HG03432 (cell line): ENCODE measurements around the gene HSPB7.
"Not testable (repeated sequence)": the region's sequence is repeated elsewhere in the genome, so short reads cannot be mapped to it uniquely, and the experiment has no call there.

Experiments
- ATAC-seq: cut with Tn5 transposase; IDR thresholded peaks from one replicate; pipeline ENCODE4 v1.9.1; 2021; ENCODE audit warnings: mild to moderate bottlenecking, moderate library complexity; ENCODE audit not compliant: unreplicated experiment

The HSPB7 gene

DNA sequence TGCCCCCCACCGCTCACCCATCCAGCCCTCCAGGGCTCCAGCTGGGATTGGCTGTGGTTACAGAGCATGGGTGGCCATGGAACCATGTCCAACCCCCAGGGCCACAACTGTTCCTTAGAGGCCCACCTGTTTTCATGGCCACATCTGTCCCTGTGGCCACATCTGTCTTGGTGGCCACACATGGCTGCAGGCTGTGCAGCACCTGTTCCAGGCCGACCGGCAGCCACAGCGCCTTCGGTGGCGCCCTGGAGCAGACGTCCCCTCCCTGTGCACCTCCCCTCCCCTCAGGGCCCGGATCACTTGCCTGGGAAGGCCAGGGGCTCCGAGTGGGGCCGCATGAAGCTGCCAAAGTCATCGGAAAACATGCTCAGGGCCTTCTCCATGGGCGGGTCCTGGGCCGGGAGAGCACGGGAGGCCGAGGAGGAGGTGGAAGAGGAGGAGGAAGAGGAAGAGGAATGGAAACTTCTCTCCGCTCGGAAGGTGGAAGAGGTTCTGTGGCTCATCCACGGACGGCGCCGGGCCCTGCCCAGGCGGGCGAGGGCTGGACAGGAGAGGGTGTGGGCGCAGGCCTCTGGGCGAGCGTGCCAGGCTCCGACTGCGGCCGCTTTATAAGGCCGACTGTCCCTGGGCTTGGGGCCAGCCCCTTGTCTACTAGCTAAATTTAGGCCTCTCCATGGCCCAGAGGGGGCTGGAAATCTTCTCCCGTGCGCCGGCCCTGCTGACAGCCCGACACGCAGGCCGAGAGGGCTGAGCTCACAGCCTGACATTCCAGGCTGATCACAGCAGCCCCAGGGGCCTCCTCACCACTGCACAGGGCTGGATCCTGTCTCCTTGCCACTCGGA is at the start of gene HSPB7:
Gene HSPB7, minus strand, starts transcription at position 583 of the 843 bp plus-strand sequence. Its CDS starts 80 bp downstream, at position 503.
- ATAC-seq: no peak

DNA sequence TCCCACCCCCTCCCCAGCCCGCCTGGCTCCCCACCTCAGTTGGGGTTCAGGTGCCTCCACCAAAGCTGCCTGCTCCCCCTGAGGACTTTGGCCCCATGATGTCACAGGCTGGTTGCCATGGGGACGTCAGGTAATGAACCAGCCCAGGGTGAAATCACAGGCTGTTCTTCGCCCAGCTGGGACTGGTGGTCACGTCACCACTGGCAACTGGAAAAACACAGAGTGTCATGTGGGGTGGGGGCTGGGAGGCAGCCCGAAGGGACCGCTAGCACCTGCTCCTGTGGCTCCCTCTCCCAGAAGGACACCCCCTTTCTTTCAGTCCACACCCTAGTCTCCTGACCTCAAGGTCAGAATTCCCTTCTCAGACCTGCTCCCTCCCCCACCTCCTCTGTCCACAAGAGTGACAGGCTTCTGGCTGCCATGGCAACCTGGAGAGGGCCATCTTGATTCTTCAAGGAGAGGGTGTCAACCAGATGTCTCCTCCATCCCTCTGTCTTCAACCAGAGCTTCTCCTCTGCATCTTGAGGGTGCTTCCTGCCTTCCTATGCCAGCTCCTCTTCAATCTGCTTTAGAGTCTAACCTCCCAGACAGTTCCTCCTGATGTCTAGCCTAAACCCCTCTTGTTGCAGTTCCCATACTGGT is 49.4 kb upstream of the HSPB7 start:
- no peak for ATAC-seq

DNA sequence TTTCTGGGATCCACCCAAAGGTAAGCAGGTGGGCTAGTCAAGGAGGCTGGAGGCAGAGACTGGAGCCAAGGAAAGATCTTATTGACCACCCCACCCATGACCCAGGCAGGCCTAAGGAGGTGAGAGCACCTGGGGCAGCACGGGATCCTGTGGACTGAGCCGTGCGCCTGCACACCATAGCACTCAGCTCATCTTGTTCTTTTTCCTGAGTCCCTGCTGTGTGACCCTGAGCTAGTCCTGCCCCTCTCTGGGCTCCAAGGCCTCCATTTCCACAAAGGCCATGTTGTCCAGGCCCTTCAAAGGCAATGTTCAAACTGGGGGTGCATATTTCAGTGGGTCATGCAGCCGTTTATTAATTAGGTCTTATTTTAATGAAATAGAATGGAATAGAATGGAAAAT is 48.4 kb upstream of the HSPB7 start:
- no peak for ATAC-seq

DNA sequence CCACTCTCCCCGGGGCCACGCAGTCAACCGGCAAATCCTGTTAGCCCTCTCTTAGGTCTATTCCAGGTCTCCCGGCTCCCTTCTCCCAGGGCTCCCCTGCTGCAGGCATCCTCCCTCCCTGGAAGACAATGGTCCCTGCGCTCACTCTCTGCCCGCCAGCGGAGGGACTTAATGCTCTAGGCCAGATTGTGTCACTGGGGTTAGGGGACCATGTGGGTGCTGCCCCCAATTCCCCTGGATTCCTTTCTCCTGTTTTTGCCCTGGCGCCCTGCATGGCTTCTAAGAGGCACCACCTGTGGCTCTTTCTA is 47.4 kb upstream of the HSPB7 start:
- no peak for ATAC-seq

DNA sequence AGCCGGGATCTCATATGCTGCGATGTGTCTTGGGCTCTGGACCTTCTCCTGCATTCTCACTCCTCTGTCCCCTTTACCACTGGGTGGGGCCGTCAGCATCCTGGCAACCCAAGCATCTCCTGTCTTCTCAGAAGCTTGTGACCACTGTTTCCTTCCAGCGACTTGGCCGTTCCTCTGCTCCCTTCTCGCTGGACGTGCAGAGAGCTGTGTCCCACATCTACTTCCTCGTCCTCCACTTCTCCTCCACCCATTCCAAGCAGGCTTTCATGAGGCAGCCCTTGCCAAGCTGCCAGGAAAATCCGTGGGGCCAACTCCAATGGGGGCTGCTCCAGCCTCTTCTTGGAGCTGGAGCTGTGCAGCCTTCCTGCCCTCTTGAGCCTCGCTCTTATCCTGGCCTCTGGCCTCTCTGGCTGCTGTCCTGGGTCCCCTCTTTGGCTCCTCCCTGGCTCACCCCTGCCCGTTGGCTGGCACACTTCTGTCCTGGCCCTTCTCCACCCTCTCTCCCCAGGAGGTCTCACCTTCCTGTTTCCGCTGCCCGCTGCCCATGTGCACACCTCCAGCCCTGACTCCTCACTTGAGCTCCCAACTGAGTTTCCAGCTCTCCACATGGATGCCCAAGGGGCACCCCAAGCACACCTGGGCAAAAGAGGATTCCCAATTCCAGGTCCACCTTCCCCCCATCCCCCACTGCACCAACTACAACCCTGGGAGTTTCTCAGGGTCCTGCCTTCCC is 46.9 kb upstream of the HSPB7 start:
- no peak for ATAC-seq

DNA sequence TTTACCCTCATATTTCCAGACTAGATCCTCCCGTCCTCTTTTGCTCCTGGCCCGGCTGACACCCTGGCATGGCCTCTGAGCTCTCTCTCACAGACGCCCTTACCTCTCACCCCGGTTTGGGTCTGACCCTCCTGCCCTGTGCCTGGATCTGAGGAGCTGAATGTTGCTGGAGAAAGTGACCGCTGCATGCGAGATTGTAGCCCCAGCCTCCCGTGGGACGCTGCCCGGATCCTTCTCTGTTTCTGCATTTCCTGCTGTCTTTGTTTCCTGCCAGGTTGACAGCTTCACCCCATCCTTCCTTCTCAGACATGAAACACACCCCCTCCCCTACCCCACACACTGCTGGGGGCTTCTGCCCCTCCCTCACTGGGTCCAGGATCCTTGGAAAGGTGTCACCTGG is 46.1 kb upstream of the HSPB7 start:
- ATAC-seq: no peak

DNA sequence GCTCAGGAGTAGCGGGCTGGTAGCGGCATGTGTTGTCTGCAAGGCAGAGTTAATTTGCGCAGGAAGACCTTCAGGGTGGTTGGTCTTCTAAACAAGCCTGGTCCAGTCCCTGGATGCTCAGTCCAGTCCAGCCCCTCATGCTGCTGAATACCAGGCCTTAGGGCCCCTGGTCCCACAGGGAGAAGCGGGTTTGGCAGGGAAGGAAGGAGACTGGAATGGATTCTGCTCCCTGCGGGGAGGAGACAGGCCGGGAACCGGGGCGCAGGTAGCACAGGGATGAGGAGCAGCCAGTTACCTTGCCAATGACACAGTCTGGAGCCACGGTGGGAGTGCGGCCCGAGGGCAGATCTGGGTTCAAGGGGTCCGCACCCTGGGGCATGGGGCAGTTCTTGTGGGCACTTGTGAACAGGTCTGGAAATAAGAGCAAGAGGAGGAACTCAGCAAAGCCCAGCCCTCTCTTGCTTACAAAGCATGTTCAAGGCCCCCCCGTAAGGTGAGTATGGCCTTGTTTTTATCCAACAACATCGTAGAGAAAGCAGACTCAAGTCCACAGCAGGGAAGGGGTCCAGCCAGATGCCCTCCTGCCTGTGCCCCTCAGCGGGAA is 45.5 kb upstream of the HSPB7 start:
- ATAC-seq: no peak

DNA sequence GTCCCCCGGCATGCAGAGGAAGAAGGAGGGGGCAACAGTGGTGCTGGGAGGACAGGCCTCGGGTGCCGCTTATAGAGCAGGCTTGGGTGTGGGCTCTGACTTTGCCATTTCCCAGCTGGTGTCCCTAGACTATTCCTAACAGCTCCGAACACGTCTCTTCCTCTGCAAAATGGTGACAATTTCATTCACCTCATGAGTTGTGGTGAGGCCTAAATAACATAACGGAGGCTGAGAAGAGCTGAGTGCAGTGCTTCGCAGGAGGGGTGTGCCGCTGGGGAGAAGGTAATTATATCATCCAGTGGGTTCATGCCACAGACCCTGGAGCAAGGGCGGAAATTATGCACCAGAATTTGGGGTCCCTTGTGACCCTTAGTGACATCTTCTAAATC is 44.8 kb upstream of the HSPB7 start:
- not testable (repeated sequence) for ATAC-seq

DNA sequence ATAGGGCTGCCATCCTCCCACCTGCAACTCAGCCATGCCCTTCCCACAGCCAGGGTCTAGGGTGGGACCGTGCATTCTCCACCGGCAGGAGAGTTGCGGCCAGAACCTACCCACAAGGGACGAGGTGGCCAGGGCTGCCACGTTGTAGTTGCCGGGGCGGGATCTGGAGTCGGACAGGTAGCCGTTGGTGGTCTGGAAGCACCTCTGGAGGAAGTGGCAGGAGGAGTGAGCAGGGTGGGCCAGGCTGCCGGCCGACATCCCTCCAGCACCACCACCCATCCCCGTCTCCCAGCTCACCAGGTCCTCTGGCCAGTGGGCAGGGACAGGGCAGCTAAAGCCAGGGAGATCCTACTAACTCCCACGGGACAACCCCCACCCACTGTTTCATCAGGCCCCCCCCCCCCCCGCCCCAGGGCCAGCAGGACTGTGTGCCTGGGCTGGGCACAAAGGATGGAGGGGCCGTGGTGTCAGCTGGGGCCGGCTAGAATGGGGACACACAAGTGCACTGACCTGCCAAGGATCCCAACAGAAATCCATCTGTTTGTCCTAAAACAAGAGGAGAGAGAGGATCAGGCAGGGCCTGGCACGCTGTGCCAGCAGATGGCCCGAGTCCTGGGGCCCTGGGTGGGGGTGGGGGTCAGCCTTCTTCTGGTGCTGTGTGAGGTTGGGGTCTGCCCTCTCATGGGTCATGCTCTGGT is 44.3 kb upstream of the HSPB7 start:
- not testable (repeated sequence) for ATAC-seq

DNA sequence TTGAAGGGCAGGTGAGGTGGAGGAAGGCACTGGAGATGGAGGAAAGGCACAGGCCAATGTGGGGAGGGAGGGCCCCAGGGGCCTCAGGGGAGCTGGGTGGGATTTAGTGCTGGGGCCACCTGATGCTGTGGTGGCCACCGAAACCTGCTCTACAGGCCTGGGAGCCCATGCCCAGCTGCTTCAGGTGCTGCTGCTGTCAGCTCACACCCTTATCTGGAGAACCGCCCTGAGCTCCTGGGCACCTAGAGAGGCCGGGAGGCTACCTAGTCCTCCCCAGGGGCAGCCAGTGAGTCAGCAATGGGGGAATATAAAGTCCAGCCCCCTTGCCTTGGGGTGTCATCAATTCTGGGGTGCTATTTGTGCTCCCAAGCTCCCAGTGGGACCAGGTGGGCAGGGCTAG is 43.4 kb upstream of the HSPB7 start:
- no peak for ATAC-seq

DNA sequence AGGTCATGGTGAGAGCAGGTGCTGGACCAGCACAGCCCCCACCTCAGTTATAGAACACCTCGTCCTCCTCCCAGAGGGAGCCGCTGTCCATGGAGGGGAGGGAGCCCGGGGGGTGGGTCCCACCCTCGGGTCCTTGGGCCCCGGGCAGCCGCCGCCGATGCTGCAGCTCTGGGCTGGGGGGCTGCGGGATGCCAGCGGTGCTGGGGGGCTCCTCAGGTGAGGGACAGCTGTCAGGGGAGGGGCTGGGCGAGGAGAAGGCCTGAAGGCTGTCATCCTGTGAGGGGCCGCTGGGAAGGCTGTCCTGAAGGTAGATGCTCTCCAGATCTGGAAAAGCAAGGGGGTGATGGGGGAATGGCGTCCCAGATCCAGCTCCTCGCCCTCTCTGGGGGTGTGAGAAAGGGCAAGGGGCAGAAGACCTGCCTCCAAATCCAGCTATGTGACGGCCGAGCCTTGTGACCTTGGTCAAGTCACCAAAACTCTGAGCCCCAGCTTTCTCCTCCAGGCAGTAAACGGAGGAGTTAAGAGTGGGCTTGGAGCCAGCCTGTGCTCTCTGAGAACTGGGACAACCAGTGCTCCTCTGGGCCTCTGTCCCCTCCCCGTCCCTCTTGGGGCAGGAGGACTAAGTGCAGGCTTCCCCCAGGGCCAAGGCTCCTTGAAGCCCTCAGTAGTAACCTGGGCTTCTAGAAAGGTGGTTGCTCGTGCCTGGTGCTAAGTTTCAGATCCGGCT is 40.7 kb upstream of the HSPB7 start:
- not testable (repeated sequence) for ATAC-seq

DNA sequence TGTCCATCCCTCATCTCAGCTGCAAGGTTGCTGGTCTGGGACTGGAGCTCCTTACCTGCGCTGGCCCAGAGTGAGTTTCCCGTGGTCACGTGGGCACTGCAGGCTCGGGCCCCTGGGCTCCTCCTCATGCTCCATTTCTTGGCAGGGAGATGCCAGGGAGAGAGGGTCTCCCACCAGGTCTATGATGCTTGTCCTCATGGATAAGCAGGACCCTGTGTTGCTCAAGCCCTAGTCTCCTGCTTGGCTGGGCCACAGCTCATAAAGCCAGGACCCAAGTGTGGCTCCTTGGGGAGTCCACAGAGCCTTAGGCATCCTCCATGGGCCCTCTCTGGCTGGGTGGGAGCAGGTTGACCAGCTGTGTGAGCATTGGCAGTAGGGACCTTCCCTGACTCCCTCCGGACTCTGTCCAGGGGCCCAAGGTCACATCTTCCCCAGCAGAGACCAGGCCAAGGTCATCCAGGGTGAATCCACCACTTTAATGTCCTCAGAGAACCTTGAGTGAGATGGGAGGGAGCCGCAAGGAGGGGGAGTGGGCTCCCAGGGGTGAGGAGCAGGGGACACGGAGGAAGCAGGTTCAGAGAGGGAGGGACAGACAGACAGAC is 39.6 kb upstream of the HSPB7 start:
- ATAC-seq: not testable (repeated sequence)

DNA sequence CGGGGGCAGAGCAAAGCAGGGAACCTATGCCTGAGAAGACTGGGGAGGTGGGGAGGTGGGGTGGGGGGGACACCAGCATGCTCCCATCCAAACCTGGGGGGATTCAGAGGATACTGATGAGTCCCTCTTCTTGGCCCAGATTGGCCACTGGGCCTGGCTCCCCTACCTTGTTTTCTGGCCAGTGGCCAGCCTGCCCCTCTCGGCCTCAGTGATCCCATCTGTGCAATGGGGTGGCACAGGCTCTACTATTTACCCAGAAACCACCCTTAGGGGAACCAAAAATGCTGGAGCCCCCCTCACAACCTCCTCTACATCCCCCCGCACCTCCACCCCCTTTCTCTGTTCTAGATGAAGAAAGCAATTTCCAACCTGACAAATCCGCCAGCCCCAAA is 38.7 kb upstream of the HSPB7 start:
- ATAC-seq: not testable (repeated sequence)

DNA sequence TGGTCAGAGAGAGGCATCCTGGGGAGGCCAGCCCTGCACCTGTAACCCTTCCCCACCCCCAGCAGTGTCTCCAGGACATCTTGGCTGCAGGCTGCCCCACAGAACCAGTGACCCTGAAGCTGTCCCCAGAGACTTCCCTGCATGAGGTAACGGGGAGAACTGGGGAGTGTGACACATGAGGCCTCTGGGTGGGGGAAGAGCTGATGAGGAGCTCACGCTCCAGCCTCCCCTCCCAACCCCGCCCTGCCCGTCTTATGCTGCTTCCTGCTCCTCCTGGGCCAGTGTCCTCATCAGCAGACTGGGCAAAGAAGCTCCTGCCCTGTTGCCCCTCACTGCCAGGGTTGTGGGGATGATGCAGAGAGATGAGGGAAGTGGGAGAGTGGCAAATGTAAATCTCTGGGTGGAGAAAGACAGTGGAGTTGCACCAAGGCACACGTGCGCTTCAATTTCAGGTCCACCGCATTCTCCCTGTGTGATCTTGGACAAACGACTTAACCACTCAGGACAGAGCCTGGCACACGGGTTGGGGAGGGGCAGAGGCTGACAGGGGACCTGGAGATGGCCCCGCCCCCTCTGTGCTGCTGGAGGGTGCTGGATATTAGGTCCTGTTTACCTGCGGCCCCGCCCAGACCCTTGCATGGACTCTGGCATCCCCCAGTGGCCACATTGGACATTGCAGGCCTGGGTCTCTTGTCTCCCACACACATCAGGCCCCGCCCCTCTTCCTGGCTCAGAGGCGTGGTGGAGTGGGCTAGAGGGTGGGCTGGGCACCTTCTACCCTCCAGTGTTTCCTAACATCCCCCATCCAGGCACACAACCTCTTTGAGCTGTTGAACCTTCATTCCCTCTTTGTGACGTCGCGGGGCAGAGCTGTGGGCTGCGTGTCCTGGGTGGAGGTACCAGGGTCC is 38.0 kb upstream of the HSPB7 start:
- ATAC-seq: no peak

DNA sequence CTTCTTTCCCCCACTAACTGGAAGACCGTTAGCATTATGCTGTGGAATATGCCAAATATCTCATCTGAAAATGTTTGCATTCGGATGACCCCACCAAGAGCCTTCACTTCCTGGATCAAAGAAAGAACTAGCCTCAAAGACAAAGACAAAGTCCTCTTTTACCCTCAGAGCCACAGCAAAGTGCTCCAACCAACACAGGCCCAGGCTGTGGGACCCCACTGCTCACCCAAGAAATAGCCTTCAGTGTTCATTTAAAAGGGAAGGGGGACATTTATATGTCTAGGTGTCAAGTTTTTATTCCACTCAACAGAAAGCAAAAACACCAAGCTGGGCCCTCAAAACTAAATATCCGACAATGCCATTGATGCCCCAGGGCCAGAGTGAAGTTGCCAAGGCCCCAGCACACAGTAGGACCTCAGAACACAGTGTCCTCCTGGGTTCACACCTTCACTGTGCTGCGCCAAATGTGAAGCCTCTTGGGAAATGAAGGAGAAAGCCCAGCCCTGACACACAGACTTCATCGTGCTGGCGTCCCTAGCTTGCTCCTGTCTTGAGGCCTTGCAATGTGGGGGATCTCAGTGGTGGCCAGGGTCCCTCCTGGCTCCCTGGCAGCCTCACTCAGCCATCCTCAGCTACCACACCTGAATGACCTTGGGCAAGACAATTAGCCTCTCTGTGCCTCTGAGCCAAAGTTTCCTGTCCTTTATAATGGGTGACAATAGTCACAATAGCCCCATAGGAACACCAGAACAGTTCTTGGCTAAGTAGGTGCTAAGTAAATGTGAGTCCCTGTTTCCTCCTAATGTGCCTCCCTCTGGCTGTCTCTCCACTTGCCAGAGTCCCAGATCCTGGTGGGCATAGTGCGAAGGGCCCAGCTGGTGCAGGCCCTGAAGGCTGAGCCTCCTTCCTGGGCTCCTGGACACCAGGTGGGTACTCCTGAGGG is 37.0 kb upstream of the HSPB7 start:
- no peak for ATAC-seq

DNA sequence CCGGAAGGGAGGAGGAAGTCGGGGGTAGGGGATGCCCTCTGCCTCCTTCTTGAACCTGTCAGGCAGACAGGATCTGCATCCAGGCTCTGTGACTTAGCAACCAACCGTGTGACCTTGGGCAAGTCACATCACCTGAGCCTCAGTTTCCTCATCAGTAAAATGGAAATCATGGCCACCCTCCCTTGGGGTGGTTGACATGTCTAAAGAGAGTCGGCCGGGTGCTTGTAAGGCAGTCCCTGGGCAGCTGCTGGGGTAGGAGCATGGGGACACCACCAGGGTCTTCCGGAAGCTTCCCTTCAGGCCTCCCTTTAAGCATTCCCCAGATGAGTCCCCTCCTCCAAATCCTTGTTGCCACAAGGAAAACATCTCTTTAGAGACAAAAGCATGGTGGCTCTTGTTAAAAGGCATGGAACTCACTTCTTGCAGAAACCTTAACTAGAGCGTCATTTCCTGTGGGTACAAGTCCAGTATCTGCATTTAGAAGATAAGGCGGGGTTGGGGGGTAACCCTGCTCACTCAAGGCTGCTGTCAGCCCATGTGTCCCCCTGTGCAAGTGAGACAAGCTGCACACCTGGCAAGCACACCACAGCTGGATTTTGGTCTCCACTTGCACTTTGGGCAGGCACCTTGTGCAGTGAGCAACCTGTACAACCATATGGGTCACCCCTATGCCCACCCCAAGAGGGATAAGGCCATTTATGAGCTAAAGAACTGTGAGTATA is 36.1 kb upstream of the HSPB7 start:
- ATAC-seq: no peak

DNA sequence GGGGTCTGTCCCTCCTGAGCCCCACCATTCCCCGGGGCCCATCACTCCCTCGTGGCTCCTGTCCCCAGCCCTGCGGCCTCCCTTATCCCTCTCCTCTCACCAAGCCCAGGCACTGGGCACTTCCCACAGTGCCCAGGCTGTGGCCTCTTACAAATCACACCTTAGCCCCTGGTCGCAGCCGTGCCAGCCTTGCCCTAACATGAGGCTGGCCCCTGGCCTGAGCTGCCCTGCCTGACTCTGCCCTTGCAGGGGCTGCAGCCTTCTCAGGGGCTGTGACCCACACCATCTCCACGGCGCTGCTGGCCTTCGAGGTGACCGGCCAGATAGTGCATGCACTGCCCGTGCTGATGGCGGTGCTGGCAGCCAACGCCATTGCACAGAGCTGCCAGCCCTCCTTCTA is 34.1 kb upstream of the HSPB7 start:
- not testable (repeated sequence) for ATAC-seq
